Smooth muscle cell (in vitro differentiated cells): Measurements from ENCODE around the gene SCMH1. TPM values are rescaled to one million over a fixed set of nuclear protein-coding genes. Genes with fewer than 3 reads are reported as not detected.

Experiments used
- DNase-seq: peaks from one replicate; lab custom pipeline; 2025; ENCODE audit not compliant: unreplicated experiment; lab: John Stamatoyannopoulos, UW
- H2AFZ ChIP-seq: fragments of 200-600 bp; sonication (generic); 2 replicates; pipeline ENCODE4 v1.6.0; 2016; ENCODE audit warnings: antibody characterized with exemption, low read depth, mild to moderate bottlenecking
- H3F3A ChIP-seq: fragments of 200-600 bp; sonication (generic); 2 replicates; pipeline ENCODE4 v1.6.0; 2017; ENCODE audit warnings: antibody characterized with exemption, low read depth
- H3K27ac ChIP-seq: fragments of 200-600 bp; sonication (generic); 2 replicates; pipeline ENCODE4 v1.5.1; 2016; ENCODE audit warnings: low read depth, mild to moderate bottlenecking
- H3K27me3 ChIP-seq: fragments of 200-600 bp; sonication (generic); 2 replicates; pipeline ENCODE4 v1.6.1; 2016; ENCODE audit warnings: low read depth, mild to moderate bottlenecking
- H3K36me3 ChIP-seq: fragments of 200-600 bp; sonication (generic); 2 replicates; pipeline ENCODE4 v1.5.1; 2016; ENCODE audit warnings: low read depth
- H3K4me1 ChIP-seq: fragments of 200-600 bp; sonication (generic); 2 replicates; pipeline ENCODE4 v1.5.1; 2016; ENCODE audit warnings: low read depth
- H3K4me2 ChIP-seq: fragments of 200-600 bp; sonication (generic); 2 replicates; pipeline ENCODE4 v1.6.0; 2016; ENCODE audit warnings: mild to moderate bottlenecking
- H3K4me3 ChIP-seq: fragments of 200-600 bp; sonication (generic); 2 replicates; pipeline ENCODE4 v1.5.1; 2016; ENCODE audit warnings: mild to moderate bottlenecking
- H3K79me2 ChIP-seq: fragments of 200-600 bp; sonication (generic); 2 replicates; pipeline ENCODE4 v1.6.0; 2016; ENCODE audit warnings: low read depth, mild to moderate bottlenecking
- H3K9ac ChIP-seq: fragments of 200-600 bp; sonication (generic); 2 replicates; pipeline ENCODE4 v1.6.0; 2016; ENCODE audit warnings: low read depth
- H3K9me3 ChIP-seq: fragments of 200-600 bp; sonication (generic); replicated peaks from 2 replicates; pipeline ENCODE4 v1.5.1; 2016; ENCODE audit warnings: low read depth
- H4K20me1 ChIP-seq: fragments of 200-600 bp; sonication (generic); 2 replicates; pipeline ENCODE4 v1.6.0; 2016; ENCODE audit warnings: low read depth
- WGBS: methylation state at CpG from one replicate; pipeline ENCODE4 v1.1.7; 2016; ENCODE audit warnings: low lambda C conversion rate; 5-methylcytosine and 5-hydroxymethylcytosine counted together
- polyA plus RNA-seq: library from polyadenylated mRNA; unstranded; fragments of >200 nt; fragmentation: Nextera tagmentation; extraction: Ambion mirVana; gene quantifications from 2 replicates; pipeline ENCODE4 v1.2.1, GENCODE V29; 2016
- total RNA-seq: library from RNA; depleted of rRNA; stranded (reverse); fragments of >200 nt; gene quantifications from 2 replicates; pipeline ENCODE4 v1.2.3, GENCODE V29; 2014
- TF ChIP-seq, protein P1 (sequence below): fragments of 200-600 bp; sonication (generic); IDR thresholded peaks from 2 replicates; pipeline ENCODE4 v1.5.1; 2017; ENCODE audit warnings: borderline replicate concordance, mild to moderate bottlenecking, antibody characterized with exemption; ENCODE audit not compliant: insufficient read depth, poor library complexity, severe bottlenecking

The SCMH1 gene
- total and polyA plus RNA-seq, 2 experiments from 2014 or later, result 24.0 to 46.4 TPM

DNA sequence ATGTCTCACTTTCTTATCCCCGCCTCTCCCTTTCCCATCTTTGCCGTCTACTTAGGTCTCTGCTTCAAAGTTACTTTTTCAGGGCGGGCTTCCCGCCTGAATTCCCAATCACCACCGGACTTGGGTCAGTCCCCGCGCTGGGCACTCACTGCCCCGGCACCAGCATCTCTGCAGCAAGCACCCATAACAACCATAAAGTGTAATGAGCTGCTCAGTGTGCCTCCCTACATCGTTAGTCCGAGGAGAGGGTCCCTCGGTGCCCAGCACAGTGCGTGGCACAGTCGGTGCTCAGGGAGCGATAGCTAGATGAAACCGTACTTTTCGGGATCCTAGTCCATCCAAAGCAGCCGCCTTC lies 263.2 kb downstream of the SCMH1 start:
- H3K36me3 ChIP-seq, result no peaks in the 10 kb centered on the region
- H3K4me1 ChIP-seq, result peaks cover 13% of the 10 kb centered on the region
- peaks cover 36% of the 10 kb centered on the region for H3K79me2 ChIP-seq
- peak overlapping the region; percentile 77 for H3K9ac ChIP-seq
- H3K4me2 ChIP-seq, result peak overlapping the region; percentile 94
- peak overlapping the region; percentile 77 for H2AFZ ChIP-seq
- no peak for DNase-seq
- peak overlapping the region; percentile 91 for H3K27ac ChIP-seq
- H3K27me3 ChIP-seq, result no peaks in the 10 kb centered on the region
- no peaks in the 10 kb centered on the region for H3K9me3 ChIP-seq
- H3F3A ChIP-seq, result peaks cover 8% of the 10 kb centered on the region
- peak overlapping the region; percentile 74 for H3K4me3 ChIP-seq
- peaks cover 25% of the 10 kb centered on the region for H4K20me1 ChIP-seq
- TF ChIP-seq, protein P1, sequence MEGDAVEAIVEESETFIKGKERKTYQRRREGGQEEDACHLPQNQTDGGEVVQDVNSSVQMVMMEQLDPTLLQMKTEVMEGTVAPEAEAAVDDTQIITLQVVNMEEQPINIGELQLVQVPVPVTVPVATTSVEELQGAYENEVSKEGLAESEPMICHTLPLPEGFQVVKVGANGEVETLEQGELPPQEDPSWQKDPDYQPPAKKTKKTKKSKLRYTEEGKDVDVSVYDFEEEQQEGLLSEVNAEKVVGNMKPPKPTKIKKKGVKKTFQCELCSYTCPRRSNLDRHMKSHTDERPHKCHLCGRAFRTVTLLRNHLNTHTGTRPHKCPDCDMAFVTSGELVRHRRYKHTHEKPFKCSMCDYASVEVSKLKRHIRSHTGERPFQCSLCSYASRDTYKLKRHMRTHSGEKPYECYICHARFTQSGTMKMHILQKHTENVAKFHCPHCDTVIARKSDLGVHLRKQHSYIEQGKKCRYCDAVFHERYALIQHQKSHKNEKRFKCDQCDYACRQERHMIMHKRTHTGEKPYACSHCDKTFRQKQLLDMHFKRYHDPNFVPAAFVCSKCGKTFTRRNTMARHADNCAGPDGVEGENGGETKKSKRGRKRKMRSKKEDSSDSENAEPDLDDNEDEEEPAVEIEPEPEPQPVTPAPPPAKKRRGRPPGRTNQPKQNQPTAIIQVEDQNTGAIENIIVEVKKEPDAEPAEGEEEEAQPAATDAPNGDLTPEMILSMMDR, result no peak
- WGBS, result 30% methylated on average over 17 of the region's 17 CpGs

DNA sequence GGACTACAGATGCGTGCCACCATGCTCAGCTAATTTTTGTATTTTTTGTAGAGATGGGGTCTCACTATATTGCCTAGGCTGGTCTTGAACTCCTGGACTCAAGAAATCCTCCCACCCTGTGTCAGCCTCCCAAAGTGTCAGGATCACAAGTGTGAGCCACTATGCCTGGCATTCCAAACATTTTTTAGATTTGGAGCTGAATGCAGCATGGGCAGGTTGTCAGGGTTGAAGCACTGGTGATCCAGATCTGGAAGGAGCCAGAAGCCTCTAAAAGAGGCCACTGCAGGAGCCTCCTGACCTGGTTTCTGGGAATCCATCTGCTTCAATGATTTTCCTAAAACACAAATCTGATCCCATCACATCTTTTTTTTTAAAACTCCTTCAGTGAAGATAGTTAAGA lies 264.4 kb downstream of the SCMH1 start:
- Histone ChIP-seq H3K4me2 (no peak overlapping the region), H2AFZ (no peak overlapping the region), H3K9me3 (no peaks in the 10 kb centered on the region), H3K36me3 (no peaks in the 10 kb centered on the region), H3K4me3 (no peak overlapping the region), H3K27ac (peak overlapping the region; percentile 88), H4K20me1 (peaks cover 20% of the 10 kb centered on the region), H3F3A (peaks cover 8% of the 10 kb centered on the region), H3K9ac (no peak overlapping the region), H3K79me2 (peaks cover 26% of the 10 kb centered on the region), H3K27me3 (no peaks in the 10 kb centered on the region), H3K4me1 (peaks cover 13% of the 10 kb centered on the region)
- 95% methylated on average over 1 of the region's 1 CpG for WGBS
- no peak for DNase-seq
- TF ChIP-seq, protein P1, result no peak

Other genes with a start within 250 kb of the SCMH1 start
- 0.22 and 0.58 TPM in 2 replicates for gene SLFNL1, start 220.6 kb downstream of the SCMH1 start, total RNA-seq
- 0.58 and 1.4 TPM in 2 replicates for gene SLFNL1, start 220.6 kb downstream of the SCMH1 start, polyA plus RNA-seq
- gene FOXO6, start 119.1 kb upstream of the SCMH1 start, total RNA-seq, result 0.85 and 0.99 TPM in 2 replicates
- gene FOXO6, start 119.1 kb upstream of the SCMH1 start, polyA plus RNA-seq, result 1.7 and 2.3 TPM in 2 replicates
- not detected in 2 replicates for gene EDN2, start 242.4 kb upstream of the SCMH1 start, total RNA-seq
- gene EDN2, start 242.4 kb upstream of the SCMH1 start, polyA plus RNA-seq, result not detected in 2 replicates